ENCODE measurements around the gene PLEKHO1.
"Not testable (repeated sequence)": the region's sequence is repeated elsewhere in the genome, so short reads cannot be mapped to it uniquely, and the experiment has no call there.

The PLEKHO1 gene

GRCh38 chr1:150207281-150207971 lies 57.7 kb downstream of the PLEKHO1 start:
- no peak overlapping the region for H3K4me3 ChIP-seq (ENCODE audit: low read depth, low read length)
- no peak for TF ChIP-seq CTCF (conservative IDR thresholded peaks at IDR 0.05; ENCODE audit: low read depth, low read length)
- no peak for DNase-seq (ENCODE audit: low read depth)

- not testable (repeated sequence) for DNase-seq (ENCODE audit: low read depth); H3K4me3 ChIP-seq (ENCODE audit: low read depth, low read length)
Measured at GRCh38 chr1:150208460-150208859, 58.7 kb downstream of the PLEKHO1 start.

Data from choroid plexus epithelial cell (primary cell).